Epidermal melanocyte (primary cell): ENCODE data around the gene RNF115.
"Not testable (repeated sequence)": the region's sequence is repeated elsewhere in the genome, so short reads cannot be mapped to it uniquely, and the experiment has no call there.

Experiments
- DNase-seq: peaks from one replicate; pipeline ENCODE4 v3.0.0; 2011; ENCODE audit warnings: low spot score; ENCODE audit not compliant: insufficient read length

The RNF115 gene

GRCh38 chr1:145827966-145828365, 4.1 kb upstream of the RNF115 start:
- no peak for DNase-seq

DNA sequence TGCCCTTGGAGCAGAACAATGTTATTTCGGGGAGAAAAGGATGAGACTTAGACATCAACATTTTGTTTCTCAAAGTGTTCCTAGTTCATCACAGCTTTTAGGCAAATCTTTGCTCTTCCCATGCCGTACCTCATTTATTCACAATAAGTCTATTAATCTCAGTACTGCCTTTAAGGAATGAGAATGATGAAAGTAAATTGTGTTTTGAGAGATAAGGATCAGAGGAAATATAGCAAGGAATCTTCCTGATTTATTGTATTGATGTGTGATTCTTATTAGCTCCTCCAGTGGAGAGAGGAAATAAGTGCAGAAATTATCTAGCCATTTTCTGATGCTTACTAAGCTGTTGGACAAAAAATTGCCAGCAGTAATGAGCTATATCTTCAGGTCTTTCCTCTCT, 2.1 kb upstream of the RNF115 start:
- DNase-seq: no peak

- DNase-seq: no peak
Measured at GRCh38 chr1:145824499-145824842, 576 bp upstream of the RNF115 start.

DNA sequence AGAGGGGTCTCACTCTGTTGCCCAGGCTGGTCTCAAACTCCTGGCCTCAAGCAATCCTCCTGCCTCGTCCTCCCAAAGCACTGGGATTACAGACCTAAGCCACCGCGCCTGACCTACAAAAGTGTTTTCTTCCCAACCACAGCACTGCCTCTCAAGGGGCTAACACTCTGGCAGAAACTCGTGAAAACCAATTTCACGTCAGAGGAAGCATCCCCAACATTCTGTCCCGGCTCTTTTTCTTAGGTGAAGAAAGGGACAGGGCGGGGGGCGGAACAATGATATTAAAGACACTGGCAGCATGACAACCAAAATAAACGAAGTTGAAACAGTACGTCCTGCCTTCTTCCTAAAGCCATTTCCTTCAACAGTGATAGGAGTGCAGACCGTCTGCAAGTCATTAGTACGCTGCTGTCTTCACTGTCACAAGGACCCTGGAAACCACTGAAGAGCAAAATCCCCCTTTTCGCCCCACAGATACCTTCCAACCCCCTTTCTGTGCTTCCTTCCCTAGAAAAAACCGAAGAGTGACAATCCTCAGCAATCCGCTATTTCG, 1.0 kb downstream of the RNF115 start:
- not testable (repeated sequence) for DNase-seq

DNA sequence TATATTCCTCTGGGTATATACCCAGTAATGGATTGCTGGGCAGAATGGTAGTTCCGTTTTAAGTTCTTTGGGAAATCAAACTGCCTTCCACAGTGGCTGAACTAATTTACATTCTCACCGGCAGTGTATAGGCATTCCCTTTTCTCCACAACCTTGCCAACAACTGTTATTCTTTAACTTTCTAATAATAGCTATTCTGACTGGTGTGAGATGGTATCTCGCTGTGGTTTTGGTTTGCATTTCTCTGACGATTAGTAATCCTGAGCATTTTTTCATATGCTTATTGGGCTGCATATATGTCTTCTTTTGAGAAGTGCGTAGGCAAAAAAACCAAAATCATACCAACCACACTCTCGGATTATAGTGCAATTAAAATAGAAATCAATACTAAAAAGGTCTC, 5.8 kb downstream of the RNF115 start:
- DNase-seq: not testable (repeated sequence)

GRCh38 chr1:145812977-145813810, 10.7 kb downstream of the RNF115 start:
- not testable (repeated sequence) for DNase-seq

- no peak for DNase-seq
Measured at GRCh38 chr1:145806844-145807243, 17.1 kb downstream of the RNF115 start.

GRCh38 chr1:145806408-145806807, 17.5 kb downstream of the RNF115 start:
- DNase-seq: no peak

- DNase-seq: no peak
Measured at GRCh38 chr1:145805057-145805456, 18.8 kb downstream of the RNF115 start.

- DNase-seq: no peak
Measured at GRCh38 chr1:145804235-145805045, 19.5 kb downstream of the RNF115 start.

GRCh38 chr1:145799806-145800205, 24.1 kb downstream of the RNF115 start:
- no peak for DNase-seq

GRCh38 chr1:145796753-145797152, 27.1 kb downstream of the RNF115 start:
- no peak for DNase-seq

DNA sequence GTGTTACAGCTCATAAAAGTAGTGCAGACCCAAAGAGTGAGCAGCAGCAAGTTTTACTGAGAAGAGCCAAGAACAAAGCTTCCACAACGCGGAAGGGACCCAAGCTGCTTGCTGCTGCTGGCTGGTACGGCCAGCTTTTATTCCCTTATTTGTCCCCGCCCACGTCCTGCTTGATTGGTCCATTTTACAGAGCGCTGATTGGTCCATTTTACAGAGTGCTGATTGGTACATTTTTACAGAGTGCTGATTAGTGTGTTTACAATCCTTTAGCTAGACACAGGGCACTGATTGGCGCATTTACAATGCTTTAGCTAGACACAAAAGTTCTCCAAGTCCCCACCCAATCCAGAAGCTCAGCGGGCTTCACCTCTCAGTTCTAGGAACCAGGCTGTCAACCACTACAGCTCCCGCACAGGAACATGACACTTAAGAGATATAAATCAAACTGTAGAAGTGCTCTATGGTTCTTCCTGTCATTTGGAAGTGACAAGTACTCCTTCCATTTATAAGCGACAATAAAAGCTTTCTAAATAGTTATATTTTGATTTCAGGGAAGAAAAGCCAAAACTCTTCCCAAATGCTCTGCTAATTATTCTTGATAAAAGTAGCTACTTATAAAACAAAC, 28.5 kb downstream of the RNF115 start:
- no peak for DNase-seq

DNA sequence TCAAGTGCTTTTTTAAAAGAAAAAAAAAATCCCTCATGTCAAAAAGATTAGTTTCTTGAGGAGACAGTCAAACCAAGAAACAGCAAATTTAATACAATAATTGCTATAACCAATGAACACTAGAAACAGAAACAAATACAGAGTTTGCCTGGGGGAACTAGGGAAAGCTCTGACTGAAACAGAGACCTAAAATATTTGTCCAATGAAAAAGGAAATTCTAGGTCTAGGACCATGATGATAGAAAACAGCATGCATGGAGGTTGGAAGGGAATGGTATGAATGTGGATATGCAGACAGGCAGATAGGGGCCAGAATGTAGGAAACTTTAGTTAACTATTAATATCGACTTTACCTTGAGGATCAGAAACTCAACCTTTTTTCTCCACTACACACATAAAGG, 31.4 kb downstream of the RNF115 start:
- DNase-seq: no peak

GRCh38 chr1:145791860-145792259, 32.0 kb downstream of the RNF115 start:
- DNase-seq: not testable (repeated sequence)

- no peak for DNase-seq
Measured at GRCh38 chr1:145788580-145788979, 35.3 kb downstream of the RNF115 start.

- no peak for DNase-seq
Measured at GRCh38 chr1:145786271-145786670, 37.6 kb downstream of the RNF115 start.

DNA sequence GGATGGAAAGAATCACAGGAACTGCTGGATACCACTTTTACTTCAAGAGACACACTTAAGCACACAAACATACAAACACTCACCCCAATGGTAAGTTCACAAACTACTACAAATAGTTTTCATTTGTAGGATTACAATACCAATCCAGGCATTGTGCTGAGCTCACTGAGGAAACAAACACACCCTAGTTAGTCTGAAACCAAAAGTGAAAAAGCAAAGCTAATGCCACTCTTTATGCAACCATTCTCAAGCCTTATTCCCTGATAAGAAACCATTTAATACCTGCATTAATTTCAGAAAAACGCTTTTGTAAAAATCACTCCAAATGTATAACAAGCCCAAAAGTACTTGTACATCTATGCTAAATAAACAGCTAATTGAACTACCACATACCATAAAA, 38.3 kb downstream of the RNF115 start:
- DNase-seq: no peak

DNA sequence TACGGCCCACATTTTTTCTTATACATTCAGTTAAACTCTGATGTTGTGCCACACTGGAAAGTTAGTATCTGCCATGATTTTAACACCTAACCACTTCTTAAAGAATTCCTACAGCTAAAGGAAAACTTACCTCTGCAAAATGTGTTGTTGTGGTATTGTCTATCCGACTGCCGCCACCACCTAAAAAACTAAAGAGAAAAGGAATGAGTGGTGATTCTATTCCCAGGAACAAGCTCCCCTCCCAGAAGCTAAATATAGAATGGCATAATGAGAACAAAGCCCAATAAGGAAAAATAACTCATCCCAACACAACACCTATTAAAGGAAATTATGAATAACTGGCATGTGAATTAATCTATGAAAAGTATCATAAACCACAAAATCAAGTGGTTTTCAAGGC, 39.5 kb downstream of the RNF115 start:
- DNase-seq: no peak

- DNase-seq: no peak
Measured at GRCh38 chr1:145782272-145783099, 41.4 kb downstream of the RNF115 start.

GRCh38 chr1:145778146-145778540, 45.8 kb downstream of the RNF115 start:
- DNase-seq: no peak
